GM12874 (cell line): ENCODE results near the gene RAPGEF4.

Experiments used
- TF ChIP-seq, protein P1 (sequence below): IDR thresholded peaks from 2 replicates; pipeline ENCODE4 v1.5.1; 2011; ENCODE audit warnings: low read depth, mild to moderate bottlenecking, control low read depth, low read length, moderate library complexity; ENCODE audit not compliant: insufficient read depth

RAPGEF4 gene

DNA sequence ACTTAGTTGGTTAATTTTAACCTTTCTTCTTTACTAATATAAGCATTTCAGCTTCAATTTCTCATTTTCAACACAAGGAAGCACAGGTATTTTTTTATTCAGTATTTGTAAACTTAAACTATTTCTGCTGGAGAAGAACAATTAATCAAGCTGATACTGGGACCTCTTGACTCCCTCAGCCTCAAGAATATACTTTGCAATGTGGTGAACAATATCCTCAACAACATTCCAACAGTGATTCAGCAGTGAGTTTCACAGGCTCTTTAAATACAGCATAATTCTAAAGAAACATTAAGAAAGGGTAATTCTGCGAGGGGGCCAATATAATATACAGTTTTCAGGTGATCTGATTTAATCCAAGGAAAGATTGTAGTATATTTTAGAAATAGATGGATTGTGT, 10.0 kb downstream of the RAPGEF4 start:
- TF ChIP-seq, protein P1, sequence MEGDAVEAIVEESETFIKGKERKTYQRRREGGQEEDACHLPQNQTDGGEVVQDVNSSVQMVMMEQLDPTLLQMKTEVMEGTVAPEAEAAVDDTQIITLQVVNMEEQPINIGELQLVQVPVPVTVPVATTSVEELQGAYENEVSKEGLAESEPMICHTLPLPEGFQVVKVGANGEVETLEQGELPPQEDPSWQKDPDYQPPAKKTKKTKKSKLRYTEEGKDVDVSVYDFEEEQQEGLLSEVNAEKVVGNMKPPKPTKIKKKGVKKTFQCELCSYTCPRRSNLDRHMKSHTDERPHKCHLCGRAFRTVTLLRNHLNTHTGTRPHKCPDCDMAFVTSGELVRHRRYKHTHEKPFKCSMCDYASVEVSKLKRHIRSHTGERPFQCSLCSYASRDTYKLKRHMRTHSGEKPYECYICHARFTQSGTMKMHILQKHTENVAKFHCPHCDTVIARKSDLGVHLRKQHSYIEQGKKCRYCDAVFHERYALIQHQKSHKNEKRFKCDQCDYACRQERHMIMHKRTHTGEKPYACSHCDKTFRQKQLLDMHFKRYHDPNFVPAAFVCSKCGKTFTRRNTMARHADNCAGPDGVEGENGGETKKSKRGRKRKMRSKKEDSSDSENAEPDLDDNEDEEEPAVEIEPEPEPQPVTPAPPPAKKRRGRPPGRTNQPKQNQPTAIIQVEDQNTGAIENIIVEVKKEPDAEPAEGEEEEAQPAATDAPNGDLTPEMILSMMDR, result no peak

DNA sequence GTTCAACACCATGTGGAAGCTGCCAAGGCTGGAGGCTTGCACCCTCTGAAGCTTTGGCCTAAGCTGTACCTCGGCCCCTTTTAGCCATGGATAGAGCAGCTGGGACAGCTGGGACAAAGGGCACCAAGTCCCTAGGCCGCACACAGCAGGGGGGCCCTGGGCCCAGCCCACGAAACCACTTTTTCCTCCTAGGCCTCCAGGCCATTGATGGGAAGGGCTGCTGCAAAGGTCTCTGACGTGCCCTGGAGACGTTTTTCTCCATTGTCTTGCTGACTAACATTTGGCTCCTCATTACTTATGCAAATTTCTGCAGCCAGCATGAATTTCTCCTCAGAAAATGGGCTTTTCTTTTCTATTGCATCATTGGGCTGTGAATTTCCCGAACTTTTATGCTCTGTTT, 13.7 kb downstream of the RAPGEF4 start:
- TF ChIP-seq, protein P1, result no peak

DNA sequence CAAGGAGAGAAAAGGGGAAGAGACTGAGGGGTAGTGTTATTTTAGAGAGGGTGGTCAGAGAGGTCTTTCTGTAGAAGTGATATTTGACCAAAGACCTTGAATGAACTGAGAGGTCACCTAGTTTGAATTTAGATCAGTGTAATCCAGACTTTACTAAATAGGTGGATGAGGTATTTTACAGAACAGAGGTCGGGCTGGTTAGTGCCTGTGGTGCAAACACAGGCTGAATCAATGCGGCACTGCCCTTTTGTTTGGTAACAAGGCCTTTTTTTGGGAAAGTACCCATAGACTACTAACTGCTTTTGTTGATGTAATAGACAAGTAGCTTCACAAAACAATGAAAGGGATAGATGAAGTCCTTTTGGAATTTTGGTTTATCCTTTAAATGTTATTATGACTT, 15.9 kb downstream of the RAPGEF4 start:
- TF ChIP-seq, protein P1, result no peak

DNA sequence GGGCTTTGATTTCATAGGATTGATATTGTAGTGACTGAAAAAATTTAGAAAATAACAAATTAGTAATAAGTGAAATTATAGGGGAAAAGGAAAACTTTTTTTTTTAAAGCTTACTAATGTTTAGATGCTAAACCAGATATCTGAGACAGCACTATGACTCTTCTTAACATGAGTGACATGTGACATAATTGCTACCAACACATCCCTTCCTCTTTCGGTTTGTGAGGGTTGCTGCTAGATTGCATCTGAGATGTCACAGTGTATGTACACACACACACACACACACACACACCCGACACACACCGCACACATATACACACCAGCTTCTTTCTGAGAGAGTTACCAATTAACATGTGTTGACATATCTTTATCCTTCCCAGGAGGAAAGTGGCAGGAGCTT, 18.0 kb downstream of the RAPGEF4 start:
- TF ChIP-seq, protein P1, result no peak

DNA sequence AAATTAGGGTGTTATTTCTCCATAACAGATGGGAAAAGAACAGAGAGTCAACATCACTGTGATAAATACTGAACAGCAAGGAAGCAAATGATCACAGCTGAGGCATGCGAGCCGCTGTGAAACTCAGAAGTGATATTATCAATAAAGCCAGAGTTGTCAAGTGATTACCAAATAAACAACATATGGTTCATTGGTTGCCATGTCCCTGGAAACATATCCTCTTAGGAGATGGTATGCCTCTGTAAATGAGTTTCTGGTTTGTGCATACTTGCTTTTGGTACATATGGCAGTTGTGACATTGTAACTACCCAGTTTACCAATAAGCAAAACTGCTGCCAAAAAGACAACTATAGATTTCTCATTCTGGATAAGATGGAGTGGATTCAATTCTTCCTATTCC, 23.8 kb downstream of the RAPGEF4 start:
- TF ChIP-seq, protein P1, result no peak

DNA sequence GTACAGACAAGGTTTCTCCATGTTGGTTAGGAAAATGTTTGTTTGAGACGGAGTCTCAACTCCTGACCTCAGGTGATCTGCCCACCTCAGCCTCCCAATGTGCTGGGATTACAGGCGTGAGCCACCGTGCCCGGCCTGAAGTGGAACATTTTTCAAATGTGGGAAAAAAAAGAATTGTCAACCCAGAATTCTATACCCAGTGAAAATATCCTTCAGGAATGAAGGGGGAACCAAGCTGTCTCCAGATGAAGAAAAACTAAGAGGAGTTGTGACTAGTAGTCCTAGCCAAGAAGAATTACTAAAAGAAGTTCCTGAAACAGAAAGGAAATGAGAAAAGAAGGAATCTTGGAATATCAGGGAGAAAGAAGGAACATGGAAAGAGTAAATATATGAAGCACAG, 25.7 kb downstream of the RAPGEF4 start:
- TF ChIP-seq, protein P1, result no peak

DNA sequence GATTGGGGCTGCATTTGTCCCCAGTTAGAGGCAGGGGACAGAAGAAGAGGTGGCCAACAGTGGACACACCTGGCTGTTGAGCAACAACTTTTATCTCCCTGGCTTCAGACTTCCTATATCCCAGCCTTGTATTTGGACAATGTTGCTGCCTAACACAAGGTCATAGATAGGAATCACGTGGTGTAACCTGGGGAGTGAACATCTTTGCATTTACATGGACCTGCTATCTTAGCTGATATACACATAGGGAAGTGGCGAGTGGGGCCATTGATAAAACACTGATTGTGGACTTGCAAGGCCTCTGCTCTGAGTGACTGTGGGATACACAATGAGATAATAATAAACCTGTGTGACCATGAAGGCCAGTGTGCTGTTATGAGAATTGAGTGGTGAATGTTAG, 26.9 kb downstream of the RAPGEF4 start:
- TF ChIP-seq, protein P1, result no peak

DNA sequence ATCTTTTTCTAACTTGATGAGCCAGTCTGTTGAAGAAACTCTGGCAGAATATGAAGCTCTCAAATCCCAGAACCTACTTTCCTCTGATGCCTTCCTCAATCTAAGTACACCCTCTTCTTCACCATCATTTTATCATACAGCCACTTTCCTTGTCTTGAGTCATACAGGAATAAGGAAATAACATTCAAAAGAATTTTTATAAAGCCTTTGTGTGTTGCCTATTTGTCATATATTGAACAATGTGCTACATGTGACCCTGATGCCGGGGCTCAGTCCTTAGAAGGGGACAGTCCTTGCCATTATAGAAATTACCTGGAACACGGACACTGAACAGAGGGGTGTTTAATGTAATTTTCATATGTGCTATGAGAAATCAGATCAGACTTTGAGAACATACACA, 27.4 kb downstream of the RAPGEF4 start:
- TF ChIP-seq, protein P1, result no peak
